A549 (cell line): Measurements from ENCODE around the gene OR4F15. TPM values are rescaled to one million over a fixed set of nuclear protein-coding genes. Genes with fewer than 3 reads are reported as not detected.

Experiments
- ATAC-seq, 2 experiments: fragments of 200-7000 bp in 1 of 2; fragments of >200 bp in 1 of 2; cut with Nextera tagmentation in 1 of 2; cut with Tn5 transposase in 1 of 2; 3 replicates each; pipeline versions ENCODE4 v1.8.0 to v1.9.1; 2018 to 2020; ENCODE audit warnings: mild to moderate bottlenecking in 1 of 2, moderate library complexity in 1 of 2
- CTCF ChIA-PET: fragments of 300-600 bp; sonication (Branson Sonifier 250); formaldehyde crosslinking; extraction: SDS; loops from one replicate; lab custom pipeline; 2021; ENCODE audit warnings: antibody characterized with exemption, inconsistent platforms; lab: Yijun Ruan, JAX
- POLR2A ChIA-PET: fragments of 350-600 bp; formaldehyde crosslinking; extraction: SDS; loops from one replicate; lab custom pipeline; 2021; ENCODE audit warnings: antibody characterized with exemption, inconsistent platforms; lab: Yijun Ruan, JAX
- DNase-seq, 2 experiments: peaks; one replicate each; pipeline versions ENCODE4 v3.0.0 to v3.0.0-alpha.2; 2011 to 2016; ENCODE audit warnings: low read depth in 1 of 2, low spot score in 1 of 2
- FAIRE-seq: peaks from 2 replicates; lab custom pipeline; 2011; peaks lifted over from hg19 to GRCh38; lab: Jason Lieb, UNC
- H3K27ac ChIP-seq, 2 experiments: fragments of >200 bp; sonication (Bioruptor Twin); formaldehyde crosslinking; 3 replicates each; pipeline ENCODE4 v1.5.1; 2016 to 2017
- H3K4me1 ChIP-seq: fragments of >200 bp; sonication (Bioruptor Twin); formaldehyde crosslinking; 3 replicates; pipeline ENCODE4 v1.6.1; 2016
- H3K4me2 ChIP-seq: fragments of >200 bp; sonication (Bioruptor Twin); formaldehyde crosslinking; 3 replicates; pipeline ENCODE4 v1.6.1; 2016
- H3K4me3 ChIP-seq: fragments of >200 bp; sonication (Bioruptor Twin); formaldehyde crosslinking; 3 replicates; pipeline ENCODE4 v1.5.1; 2016
- H3K9me3 ChIP-seq: fragments of >200 bp; sonication (Bioruptor Twin); formaldehyde crosslinking; 3 replicates; pipeline ENCODE4 v1.6.1; 2016
- CBX8 ChIP-seq: fragments of 200-600 bp; sonication (generic); IDR thresholded peaks from 2 replicates; pipeline ENCODE4 v1.6.1; 2016
- CEBPB ChIP-seq, 2 experiments: fragments of >200 bp in 1 of 2; sonication (Bioruptor Twin) in 1 of 2; formaldehyde crosslinking in 1 of 2; IDR thresholded peaks; 2 replicates each; pipeline ENCODE4 v1.6.1; 2012 to 2016
- CHD2 ChIP-seq: fragments of 150-350 bp; IDR thresholded peaks from 2 replicates; pipeline ENCODE4 v1.6.1; 2014; ENCODE audit warnings: low read length; ENCODE audit not compliant: partially characterized antibody
- CTCF ChIP-seq: fragments of >200 bp; sonication (Bioruptor Twin); formaldehyde crosslinking; IDR thresholded peaks from 3 replicates; pipeline ENCODE4 v1.5.1; 2016
- EHMT2 ChIP-seq: fragments of 200-600 bp; sonication (generic); IDR thresholded peaks from 2 replicates; pipeline ENCODE4 v1.6.1; 2016; ENCODE audit warnings: antibody characterized with exemption, low read depth, mild to moderate bottlenecking, moderate library complexity
- EP300 ChIP-seq, 2 experiments: fragments of >200 bp; sonication (Bioruptor Twin); formaldehyde crosslinking; IDR thresholded peaks; 2 replicates in 1 of 2; 3 replicates in 1 of 2; pipeline ENCODE4 v1.6.1; 2016 to 2017
- HEYL ChIP-seq: fragments of 250-450 bp; sonication (Bioruptor Pico); IDR thresholded peaks from 2 replicates; pipeline ENCODE4 v1.8.0; 2021; ENCODE audit warnings: mild to moderate bottlenecking, moderate library complexity
- HOXB5 ChIP-seq: fragments of 250-450 bp; sonication (Bioruptor Pico); IDR thresholded peaks from 2 replicates; pipeline ENCODE4 v1.5.0; 2020; ENCODE audit warnings: mild to moderate bottlenecking, moderate library complexity
- JUN ChIP-seq, 2 experiments: fragments of >200 bp; sonication (Bioruptor Twin); formaldehyde crosslinking; IDR thresholded peaks; 2 replicates in 1 of 2; 3 replicates in 1 of 2; pipeline ENCODE4 v1.6.1; 2016 to 2017
- MYC ChIP-seq: IDR thresholded peaks from 2 replicates; pipeline ENCODE4 v1.6.1; 2012; ENCODE audit warnings: mild to moderate bottlenecking, inconsistent platforms, low read length, improper control_type of control experiment, borderline replicate concordance
- NFE2L2 ChIP-seq: fragments of 150-350 bp; conservative IDR thresholded peaks from 2 replicates; pipeline ENCODE4 v1.6.1; 2014; ENCODE audit warnings: low read length
- NPAS2 ChIP-seq: fragments of 250-450 bp; sonication (Bioruptor Pico); IDR thresholded peaks from 2 replicates; pipeline ENCODE4 v1.8.0; 2022; ENCODE audit warnings: mild to moderate bottlenecking, moderate library complexity, borderline replicate concordance
- POLR2AphosphoS2 ChIP-seq: conservative IDR thresholded peaks from 2 replicates; pipeline ENCODE4 v1.6.1; 2012; ENCODE audit warnings: low read length, improper control_type of control experiment, inconsistent platforms
- RNF2 ChIP-seq: fragments of 200-600 bp; sonication (generic); IDR thresholded peaks from 2 replicates; pipeline ENCODE4 v1.6.1; 2016; ENCODE audit warnings: low read depth, mild to moderate bottlenecking, antibody characterized with exemption, moderate library complexity, borderline replicate concordance
- ZC3H11A ChIP-seq: fragments of 450-650 bp; IDR thresholded peaks from 2 replicates; pipeline ENCODE4 v1.6.1; 2014; ENCODE audit warnings: antibody characterized with exemption, mild to moderate bottlenecking
- WGBS: methylation state at CpG from one replicate; pipeline ENCODE4 v1.1.6; 2017; ENCODE audit errors: missing lambda C conversion rate; 5-methylcytosine and 5-hydroxymethylcytosine counted together
- polyA plus RNA-seq, 4 experiments: library from polyadenylated mRNA; depleted of rRNA in 3 of 4; stranded (reverse); fragments of >200 nt; fragmentation: RNase III in 1 of 4; extraction: RNeasy Plus Mini Kit Qiagen cat#74134 plus additional on column Dnase treatment in 1 of 4; gene quantifications; 2 replicates in 3 of 4; 3 replicates in 1 of 4; pipeline ENCODE4 v1.2.3, GENCODE V29; 2011 to 2017
- TF ChIP-seq, protein P1 (sequence below): fragments of 200-600 bp; sonication (generic); IDR thresholded peaks from 2 replicates; pipeline ENCODE4 v1.6.1; 2016; ENCODE audit warnings: antibody characterized with exemption, mild to moderate bottlenecking, moderate library complexity
- TF ChIP-seq, protein P2 (sequence below): fragments of >200 bp; sonication (Bioruptor Twin); formaldehyde crosslinking; IDR thresholded peaks from 3 replicates; pipeline ENCODE4 v1.6.1; 2016
- TF ChIP-seq, protein P3 (sequence below): fragments of 250-450 bp; sonication (Bioruptor Pico); IDR thresholded peaks from 2 replicates; pipeline ENCODE4 v1.5.0; 2021; ENCODE audit warnings: mild to moderate bottlenecking, moderate library complexity, borderline replicate concordance

Gene OR4F15
- polyA plus RNA-seq, 2 of the 4 experiments (the other 2 are of a cell fraction) = not detected

- no peak for DNase-seq
- Histone ChIP-seq H3K27ac (no peak overlapping the region), H3K4me3 (no peak overlapping the region), H3K4me2 (no peak overlapping the region), H3K9me3 (no peaks in the 10 kb centered on the region), H3K4me1 (no peaks in the 10 kb centered on the region)
- WGBS = 28% methylated on average over 1 of the region's 1 CpG
- no peak for ATAC-seq
- ChIA-PET POLR2A (no interaction called here), CTCF (no interaction called here)
- peak; percentile 39 for FAIRE-seq
- TF ChIP-seq MYC (no peak), CTCF (no peak), RNF2 (no peak), POLR2AphosphoS2 (no peak), NFE2L2 (no peak), HOXB5 (CRISPR knock-in tag) (no peak), EP300 (IDR thresholded peaks at IDR 0.05) (no peak), CBX8 (no peak)
- TF ChIP-seq, protein P1, sequence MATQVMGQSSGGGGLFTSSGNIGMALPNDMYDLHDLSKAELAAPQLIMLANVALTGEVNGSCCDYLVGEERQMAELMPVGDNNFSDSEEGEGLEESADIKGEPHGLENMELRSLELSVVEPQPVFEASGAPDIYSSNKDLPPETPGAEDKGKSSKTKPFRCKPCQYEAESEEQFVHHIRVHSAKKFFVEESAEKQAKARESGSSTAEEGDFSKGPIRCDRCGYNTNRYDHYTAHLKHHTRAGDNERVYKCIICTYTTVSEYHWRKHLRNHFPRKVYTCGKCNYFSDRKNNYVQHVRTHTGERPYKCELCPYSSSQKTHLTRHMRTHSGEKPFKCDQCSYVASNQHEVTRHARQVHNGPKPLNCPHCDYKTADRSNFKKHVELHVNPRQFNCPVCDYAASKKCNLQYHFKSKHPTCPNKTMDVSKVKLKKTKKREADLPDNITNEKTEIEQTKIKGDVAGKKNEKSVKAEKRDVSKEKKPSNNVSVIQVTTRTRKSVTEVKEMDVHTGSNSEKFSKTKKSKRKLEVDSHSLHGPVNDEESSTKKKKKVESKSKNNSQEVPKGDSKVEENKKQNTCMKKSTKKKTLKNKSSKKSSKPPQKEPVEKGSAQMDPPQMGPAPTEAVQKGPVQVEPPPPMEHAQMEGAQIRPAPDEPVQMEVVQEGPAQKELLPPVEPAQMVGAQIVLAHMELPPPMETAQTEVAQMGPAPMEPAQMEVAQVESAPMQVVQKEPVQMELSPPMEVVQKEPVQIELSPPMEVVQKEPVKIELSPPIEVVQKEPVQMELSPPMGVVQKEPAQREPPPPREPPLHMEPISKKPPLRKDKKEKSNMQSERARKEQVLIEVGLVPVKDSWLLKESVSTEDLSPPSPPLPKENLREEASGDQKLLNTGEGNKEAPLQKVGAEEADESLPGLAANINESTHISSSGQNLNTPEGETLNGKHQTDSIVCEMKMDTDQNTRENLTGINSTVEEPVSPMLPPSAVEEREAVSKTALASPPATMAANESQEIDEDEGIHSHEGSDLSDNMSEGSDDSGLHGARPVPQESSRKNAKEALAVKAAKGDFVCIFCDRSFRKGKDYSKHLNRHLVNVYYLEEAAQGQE = no peak
- TF ChIP-seq, protein P2, sequence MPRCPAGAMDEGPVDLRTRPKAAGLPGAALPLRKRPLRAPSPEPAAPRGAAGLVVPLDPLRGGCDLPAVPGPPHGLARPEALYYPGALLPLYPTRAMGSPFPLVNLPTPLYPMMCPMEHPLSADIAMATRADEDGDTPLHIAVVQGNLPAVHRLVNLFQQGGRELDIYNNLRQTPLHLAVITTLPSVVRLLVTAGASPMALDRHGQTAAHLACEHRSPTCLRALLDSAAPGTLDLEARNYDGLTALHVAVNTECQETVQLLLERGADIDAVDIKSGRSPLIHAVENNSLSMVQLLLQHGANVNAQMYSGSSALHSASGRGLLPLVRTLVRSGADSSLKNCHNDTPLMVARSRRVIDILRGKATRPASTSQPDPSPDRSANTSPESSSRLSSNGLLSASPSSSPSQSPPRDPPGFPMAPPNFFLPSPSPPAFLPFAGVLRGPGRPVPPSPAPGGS = no peak
- TF ChIP-seq, all 56 proteins: peak for 0
Measured at GRCh38 chr15:101801048-101801447, 11.0 kb upstream of the OR4F15 start.

- 54% methylated on average over 2 of the region's 2 CpGs for WGBS
- POLR2A ChIA-PET = no interaction called here
- no peak for FAIRE-seq
Measured at GRCh38 chr15:101803209-101803608, 8.8 kb upstream of the OR4F15 start, which contains the start of gene OR4F6. Gene OR4F6, plus strand, starts transcription at chr15:101803509. Its CDS starts 2,211 bp downstream, at chr15:101805720.

More at GRCh38 chr15:101803209-101803608, 8.8 kb upstream of the OR4F15 start, which contains the start of gene OR4F6:
- DNase-seq = no peak
- CTCF ChIA-PET = interaction anchor here (1.3 kb wide), 1 partner anchor 32 kb away, joined by 3 read pairs; no protein-coding TSS in a partner anchor
- TF ChIP-seq EHMT2 (no peak), CEBPB (IDR thresholded peaks at IDR 0.05) (no peak), CBX8 (no peak), CTCF (no peak), NPAS2 (CRISPR knock-in tag) (no peak), ZC3H11A (no peak), JUN (IDR thresholded peaks at IDR 0.05) (no peak), CHD2 (no peak), EP300 (IDR thresholded peaks at IDR 0.05) (no peak), HEYL (CRISPR knock-in tag) (no peak)
- TF ChIP-seq, protein P3, sequence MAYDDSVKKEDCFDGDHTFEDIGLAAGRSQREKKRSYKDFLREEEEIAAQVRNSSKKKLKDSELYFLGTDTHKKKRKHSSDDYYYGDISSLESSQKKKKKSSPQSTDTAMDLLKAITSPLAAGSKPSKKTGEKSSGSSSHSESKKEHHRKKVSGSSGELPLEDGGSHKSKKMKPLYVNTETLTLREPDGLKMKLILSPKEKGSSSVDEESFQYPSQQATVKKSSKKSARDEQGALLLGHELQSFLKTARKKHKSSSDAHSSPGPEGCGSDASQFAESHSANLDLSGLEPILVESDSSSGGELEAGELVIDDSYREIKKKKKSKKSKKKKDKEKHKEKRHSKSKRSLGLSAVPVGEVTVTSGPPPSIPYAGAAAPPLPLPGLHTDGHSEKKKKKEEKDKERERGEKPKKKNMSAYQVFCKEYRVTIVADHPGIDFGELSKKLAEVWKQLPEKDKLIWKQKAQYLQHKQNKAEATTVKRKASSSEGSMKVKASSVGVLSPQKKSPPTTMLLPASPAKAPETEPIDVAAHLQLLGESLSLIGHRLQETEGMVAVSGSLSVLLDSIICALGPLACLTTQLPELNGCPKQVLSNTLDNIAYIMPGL (CRISPR knock-in tag) = no peak
- no peak within 1 kb of the TSS for H3K4me2 ChIP-seq
- ATAC-seq = no peak
- H3K4me3 ChIP-seq = no peak within 1 kb of the TSS
- no peaks in the 10 kb centered on the region for H3K4me1 ChIP-seq
- no peak within 1 kb of the TSS for H3K27ac ChIP-seq
- no peaks in the 10 kb centered on the region for H3K9me3 ChIP-seq
